GM18870 (cell line): ENCODE data around the gene RAD50.
"Not testable (repeated sequence)": the region's sequence is repeated elsewhere in the genome, so short reads cannot be mapped to it uniquely, and the experiment has no call there.

Source experiments
- ATAC-seq: cut with Tn5 transposase; IDR thresholded peaks from one replicate; pipeline ENCODE4 v1.9.1; 2021; ENCODE audit warnings: moderate library complexity; ENCODE audit not compliant: unreplicated experiment

RAD50 gene

DNA sequence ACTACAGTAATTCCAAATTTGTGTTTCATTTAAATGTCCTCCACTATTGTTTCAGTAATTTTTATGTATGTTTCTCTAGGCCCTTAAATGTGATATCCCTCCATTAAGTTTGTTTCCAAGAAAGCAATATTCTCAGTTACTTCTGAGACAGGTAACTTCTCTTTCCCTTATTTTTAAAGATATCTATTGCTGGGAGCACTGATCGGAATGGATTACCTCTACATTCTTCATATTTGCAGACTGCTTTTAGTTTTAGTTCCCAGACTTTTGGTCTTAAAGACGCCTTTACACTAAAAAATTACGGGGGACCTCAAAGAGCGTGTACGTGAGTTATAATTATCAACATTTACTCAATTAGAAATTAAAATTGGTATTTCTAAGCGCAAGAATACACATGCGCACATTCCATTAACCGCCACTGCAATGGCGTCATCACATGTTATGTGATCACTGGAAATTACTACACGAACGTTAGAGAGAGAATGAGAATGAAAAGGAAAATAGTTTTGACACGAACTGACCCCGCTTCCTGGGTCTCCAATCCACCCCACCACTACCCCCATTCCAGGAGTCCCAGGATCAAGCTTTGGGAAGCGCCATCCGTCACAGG lies 519 bp upstream of the RAD50 start:
- no peak for ATAC-seq

DNA sequence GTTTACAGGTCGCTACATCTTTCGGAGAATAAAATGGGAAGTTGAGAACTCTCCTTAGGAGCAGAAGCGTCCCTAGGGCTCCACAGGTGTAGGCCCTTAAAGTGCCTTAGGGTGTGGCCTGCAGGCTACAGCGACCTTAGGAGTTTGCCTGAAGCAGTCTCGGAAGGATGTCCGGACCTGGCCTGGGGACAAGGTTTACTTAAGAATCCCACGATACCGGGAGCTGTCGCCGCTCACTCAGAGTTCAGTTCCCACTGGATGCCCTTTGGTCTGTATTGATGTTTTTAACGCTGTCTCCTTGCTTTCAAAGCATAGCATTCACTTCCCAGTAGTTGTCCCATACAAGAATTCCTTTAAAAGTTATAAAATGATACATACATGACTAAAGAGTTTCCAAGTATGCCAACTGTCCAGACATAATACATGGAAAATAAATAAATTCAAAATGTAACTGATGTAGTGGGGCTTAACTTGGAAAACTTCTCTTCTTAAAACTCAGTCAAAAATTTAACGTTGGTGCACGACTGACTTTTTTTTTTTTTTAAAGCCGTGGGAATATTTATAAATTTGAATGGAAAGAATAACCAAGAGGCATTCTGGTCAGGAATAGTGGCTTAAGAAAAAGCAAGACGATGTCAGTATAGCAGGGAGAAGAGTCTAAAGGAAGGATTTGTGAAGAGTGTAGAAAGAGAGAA lies 848 bp downstream of the RAD50 start:
- peak; percentile 19 for ATAC-seq

DNA sequence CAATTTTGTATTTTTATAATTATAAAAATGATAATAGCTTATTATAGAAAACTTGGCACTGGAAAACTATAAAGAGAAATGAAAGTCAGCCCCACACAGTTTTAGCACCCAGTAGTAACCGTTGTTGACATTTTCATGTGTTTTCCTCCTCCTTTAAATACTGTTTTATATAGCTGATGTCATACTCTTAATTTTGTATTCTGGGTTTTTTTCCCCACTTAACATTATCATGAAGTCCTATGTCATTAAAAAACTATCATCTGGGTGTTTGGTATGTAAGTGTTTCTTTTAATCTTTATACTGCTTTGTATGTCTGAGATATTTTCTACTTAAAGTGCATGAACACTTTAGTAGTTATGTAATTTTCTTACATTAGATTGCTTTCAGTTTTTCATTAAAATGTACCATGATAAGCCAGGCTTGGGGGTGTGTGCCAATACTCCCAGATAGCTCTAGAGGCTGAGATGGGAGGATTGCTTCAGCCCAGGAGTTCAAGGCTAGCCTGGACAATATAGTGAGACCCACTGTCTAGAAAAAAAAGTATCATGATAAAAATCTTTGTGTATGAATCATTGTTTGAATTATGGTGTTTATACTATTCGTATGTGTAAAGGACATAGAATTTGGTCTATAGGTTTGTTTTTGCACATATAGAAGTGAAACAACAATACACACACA lies 2.7 kb downstream of the RAD50 start:
- no peak for ATAC-seq

DNA sequence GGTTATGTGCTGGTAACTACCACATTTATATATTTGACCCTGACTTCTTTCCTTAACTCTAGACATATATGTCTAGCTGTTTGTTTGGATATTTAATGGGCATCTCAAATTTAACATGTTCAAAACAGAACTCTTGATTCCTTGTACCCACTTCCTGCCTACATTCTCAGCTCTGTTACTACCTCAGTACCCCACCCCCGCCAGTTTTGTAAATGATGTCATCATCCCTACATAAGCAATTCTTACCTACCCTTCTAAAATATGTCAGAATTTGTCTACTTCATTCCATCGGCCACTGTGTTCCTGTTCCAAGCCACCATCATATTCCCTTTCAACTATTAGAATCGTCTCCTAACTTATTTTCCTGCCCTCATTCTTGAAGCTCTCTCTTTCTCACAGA lies 4.8 kb downstream of the RAD50 start:
- ATAC-seq = no peak

DNA sequence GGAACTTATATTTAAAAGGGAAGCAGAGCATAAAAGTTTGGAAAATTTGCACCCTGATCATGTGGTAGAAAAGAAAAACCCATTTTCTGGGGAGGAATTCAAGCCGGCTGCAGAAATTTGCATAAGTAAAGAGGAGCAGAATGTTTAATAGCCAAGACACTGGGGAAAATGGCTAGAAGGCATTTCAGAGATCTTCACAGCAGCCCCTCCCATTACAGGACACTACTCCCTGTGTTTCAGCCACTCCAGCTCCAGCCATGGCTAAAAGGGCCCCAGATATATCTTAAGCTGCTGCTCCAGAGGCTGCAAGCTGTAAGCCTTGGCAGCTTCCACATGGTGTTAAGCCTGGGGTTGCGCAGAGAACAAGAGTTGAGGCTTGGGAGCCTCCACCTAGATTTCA lies 7.8 kb downstream of the RAD50 start:
- ATAC-seq = not testable (repeated sequence)

DNA sequence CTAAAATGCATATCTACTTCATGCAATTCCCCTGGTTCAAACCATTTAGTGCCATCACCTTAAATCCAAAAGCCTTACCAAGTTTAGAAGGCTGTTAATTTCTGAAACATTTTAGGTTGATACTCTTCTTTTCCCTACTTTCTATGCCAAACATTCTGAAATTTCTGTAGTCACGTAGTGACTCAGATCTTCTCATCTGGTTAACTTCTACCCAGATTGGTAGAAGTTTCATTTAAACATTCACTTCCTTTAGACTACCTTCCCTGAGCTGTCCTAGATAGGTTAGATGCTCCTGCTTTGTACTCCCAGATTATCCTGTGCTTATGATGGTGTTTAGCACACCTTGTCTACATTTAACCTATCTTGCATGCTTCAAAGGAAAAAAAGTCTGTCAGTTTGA lies 9.9 kb downstream of the RAD50 start:
- ATAC-seq = no peak

DNA sequence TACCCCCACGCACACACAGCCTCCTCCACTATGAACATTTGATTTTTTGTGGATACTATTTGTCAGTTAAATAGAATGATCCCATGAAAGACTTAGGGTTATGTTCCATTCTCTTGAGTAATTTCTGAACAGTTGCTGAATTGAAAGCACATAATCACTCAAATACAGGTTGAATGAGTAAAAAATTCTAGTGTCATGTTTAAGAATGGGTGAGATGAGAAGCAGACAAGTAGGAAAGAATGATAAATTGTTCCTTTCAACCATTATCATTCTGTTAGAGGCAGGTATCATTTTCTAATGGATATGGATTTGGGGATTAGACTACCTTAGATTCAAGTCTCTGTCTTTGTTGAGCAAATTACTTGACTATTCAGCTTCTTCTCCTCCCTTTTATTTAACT lies 19.3 kb downstream of the RAD50 start:
- ATAC-seq = no peak

DNA sequence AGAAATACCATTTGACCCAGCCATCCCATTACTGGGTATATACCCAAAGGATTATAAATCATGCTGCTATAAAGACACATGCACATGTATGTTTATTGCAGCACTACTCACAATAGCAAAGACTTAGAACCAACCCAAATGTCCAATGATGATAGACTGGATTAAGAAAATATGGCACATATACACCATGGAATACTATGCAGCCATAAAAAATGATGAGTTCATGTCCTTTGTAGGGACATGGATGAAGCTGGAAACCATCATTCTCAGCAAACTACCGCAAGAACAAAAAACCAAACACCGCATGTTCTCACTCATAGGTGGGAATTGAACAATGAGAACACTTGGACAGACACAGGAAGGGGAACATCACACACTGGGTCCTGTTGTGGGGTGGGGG lies 27.8 kb downstream of the RAD50 start:
- not testable (repeated sequence) for ATAC-seq

DNA sequence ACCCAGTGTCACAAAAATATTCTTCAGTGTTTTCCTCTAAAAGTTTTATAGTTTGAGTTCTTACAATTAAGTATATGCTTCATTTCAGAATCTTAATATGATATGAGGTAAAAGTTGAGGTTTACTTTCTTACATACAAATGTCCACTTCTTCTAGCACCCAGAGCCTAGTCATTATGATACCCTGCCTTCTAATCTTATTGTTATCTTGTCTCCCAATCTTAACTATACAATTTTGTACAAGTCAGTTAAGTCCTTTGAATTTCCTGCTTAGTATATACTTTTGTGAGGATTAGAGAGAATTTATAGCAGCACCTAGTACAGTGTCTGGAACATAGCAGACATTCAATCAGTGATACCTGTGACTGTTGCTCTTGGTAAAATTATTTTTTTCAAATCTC lies 29.3 kb downstream of the RAD50 start:
- ATAC-seq = no peak

DNA sequence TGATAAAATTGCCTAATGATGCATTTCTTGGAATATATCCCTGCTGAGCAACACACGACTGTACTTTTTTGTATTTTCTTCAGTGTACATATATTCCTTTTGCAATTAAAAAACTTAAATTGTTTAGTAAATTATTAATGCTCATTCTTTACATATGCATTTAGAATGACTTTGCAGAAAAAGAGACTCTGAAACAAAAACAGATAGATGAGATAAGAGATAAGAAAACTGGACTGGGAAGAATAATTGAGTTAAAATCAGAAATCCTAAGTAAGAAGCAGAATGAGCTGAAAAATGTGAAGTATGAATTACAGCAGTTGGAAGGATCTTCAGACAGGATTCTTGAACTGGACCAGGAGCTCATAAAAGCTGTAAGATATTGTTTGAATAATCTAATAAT lies 32.7 kb downstream of the RAD50 start:
- ATAC-seq = no peak

DNA sequence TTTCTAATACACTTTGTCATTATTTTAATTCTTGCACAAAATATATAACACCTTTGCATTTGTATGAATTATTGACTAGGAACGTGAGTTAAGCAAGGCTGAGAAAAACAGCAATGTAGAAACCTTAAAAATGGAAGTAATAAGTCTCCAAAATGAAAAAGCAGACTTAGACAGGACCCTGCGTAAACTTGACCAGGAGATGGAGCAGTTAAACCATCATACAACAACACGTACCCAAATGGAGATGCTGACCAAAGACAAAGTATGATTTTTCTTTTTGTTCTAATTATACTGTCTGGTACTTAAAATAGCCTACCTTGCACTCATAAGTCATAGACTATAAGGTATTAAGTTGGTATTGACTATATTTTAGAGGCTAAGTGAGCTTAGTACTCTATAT lies 34.4 kb downstream of the RAD50 start:
- no peak for ATAC-seq

DNA sequence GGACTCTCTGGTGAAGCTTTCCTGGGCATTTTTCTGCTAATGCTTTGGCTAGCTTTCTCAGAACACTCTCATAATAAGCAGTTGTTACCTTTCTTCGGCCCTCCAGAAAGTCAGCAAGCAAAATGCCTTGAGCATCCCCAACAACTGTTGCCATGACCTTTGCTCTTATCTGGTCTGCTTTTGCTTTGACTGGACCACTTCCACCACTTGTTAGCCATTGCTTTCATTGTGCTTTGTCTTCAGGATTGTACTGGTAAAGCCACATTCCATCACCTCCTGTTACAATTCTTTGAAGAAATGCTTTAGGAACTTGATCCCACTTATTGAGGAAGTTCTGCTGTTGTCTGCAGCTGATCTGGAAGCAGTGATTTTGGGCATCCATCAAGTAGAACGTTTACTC lies 35.7 kb downstream of the RAD50 start:
- ATAC-seq = no peak

DNA sequence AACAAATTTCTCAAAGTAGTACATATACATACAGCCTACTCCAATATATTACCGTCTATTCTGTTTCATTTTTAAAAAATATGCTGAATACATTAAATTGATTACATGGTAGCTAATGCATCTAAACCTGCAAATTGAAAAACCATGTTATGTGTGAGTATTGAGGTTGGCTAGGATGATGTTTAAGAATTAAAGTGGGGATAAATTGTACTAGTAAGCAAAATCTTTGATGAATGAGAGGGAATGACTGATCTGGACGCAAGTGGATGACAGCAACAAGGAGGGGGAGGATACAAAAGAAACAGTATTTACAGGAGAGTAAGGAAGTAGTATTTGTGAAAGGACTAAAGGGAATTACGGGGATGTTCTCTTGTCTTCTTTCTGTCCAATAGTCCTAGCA lies 37.4 kb downstream of the RAD50 start:
- ATAC-seq = no peak

DNA sequence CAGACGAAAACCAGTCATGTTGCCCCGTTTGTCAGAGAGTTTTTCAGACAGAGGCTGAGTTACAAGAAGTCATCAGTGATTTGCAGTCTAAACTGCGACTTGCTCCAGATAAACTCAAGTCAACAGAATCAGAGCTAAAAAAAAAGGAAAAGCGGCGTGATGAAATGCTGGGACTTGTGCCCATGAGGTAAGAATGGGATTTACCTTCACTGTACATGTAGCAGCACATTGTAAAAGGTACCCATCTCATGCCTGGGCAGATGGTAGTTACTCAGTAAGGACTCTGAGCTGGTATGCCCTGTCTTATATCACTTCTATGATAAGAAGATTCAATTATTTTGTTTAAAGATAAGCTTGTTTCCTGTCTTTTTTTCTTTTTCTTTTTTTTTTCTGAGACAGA lies 38.8 kb downstream of the RAD50 start:
- no peak for ATAC-seq

DNA sequence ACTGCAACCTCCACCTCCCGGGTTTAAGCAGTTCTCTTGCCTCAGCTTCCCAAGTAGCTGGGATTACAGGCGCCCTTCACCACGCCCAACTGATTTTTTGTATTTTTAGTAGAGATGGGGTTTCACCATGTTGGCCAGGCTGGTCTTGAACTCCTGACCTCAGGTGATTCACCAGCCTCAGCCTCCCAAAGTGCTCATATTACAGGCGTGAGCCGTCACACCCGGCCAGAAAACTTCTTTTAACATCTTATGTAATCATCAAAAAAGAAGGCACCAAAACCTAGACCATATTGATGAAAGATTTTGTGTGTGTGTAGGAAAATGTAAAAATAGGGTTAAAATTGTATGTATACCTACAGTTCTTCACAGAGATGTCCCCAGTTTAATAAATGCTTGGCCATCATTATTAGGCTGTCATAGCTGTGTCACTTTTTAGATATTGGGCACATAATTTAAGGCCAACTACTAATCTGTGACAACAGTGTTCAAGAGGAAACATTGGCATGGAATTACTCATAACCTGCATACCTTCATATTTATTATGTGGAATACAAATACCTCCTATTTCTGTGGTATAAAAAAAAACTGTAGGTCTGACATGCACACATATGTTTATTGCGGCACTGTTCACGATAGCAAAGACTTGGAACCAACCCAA lies 44.4 kb downstream of the RAD50 start:
- ATAC-seq = no peak

DNA sequence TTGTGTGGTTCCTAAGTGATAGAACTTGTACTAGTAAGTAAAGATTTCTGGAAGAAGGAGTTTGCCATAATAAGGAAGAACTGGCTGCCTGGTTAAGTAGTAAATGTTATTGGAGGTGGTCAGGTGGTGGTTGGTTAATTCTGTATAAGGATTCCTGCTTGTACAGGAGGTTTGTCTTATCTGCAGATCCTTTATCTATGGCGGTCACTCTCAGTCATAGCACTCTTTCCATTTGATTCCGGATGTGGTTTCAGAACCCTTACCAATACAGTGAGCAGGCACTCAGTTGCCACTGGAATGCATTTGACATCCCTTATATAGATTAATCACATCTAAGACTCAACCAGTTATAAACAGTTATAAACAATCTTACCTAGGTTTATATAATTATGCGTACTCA lies 50.3 kb downstream of the RAD50 start:
- no peak for ATAC-seq

DNA sequence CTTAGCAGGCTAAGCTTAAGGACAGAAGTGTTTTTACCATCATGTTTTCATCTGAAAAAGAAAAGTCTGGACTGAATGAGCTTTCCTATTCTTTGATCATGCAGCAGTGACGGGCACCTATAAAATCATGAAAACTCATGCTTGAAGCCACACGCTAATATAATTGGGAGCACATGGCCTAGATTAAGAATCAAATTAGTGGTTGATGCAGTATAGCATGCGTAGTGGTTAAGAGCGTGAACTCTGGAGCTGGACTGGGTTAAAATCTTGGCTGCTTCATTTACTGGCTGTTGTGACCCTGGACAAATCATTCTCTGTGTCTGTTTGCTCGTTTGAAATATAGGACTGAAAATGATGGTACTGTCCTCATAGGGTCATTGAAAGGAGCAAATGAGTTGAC lies 51.3 kb downstream of the RAD50 start:
- ATAC-seq = no peak

DNA sequence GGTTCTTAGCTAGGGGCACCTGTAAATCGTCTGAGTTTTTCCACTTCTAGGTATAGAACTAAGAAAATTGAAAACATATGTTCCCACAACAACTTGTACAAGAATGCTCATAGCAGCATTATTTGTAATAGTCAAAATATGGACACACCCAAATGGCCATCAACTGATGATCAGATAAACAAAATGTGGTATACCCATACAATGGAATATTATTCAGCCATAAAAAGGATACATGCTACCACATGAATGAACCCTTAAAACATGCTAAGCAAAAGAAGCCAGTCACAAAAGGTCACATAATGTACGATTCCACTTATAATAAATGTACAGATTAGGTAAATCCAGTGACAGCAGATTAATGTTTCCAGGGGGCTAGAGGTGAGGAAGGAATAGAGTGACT lies 55.2 kb downstream of the RAD50 start:
- ATAC-seq = no peak

DNA sequence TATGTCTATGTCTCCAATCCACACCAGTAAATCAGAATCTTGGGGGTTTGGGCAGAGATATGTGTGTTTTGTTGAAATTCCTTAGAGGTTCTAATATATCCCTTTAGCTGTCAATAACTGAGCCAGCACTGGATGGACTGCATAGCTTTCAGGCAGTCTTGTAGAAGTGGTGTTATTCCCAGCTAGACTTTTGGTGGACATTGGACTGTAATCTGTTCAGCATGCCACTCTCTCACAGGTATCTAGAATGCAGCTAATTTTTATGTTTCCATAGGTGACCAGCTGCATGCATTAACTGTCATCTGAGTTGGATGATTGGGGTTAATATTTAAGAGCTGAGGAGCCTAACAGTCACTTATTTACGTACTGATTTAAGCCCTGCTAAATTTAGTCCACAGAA lies 56.1 kb downstream of the RAD50 start:
- ATAC-seq = no peak

DNA sequence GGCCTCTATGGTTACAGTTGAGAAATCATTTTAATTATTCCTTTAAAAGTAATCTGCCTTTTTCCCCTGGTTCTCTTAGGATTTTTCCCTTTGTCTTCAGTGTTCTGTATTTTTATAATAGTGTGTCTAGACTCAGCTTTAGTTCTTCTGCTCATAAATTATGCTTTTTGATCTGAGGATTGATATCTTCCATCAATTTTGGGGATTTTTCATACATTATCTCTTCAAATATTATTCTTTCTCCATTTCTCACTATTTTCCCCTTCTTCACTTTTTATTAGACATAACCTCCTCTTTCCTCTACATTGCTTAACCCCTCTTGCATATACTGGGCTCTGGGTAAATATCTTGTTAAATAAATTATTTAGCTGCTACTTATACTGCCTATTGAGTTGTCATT lies 64.9 kb downstream of the RAD50 start:
- no peak for ATAC-seq

DNA sequence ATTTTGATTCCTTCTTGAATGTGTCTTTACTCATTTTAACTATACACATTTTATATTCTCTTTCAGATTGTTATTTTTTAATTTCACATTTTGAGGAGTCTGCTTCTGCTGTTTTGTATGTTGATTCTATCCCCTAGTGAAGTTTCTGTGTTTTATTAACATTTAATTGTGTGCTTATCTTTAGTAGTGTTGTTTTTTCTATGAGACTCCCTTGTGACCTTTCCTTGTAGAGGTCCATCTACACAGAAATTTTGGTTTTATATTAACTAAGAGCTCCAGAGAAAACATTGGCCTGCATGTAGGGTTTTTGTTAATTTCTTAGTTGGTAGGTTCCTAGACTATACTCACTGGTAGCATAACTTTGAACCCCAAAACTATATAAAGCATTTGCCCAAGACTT lies 65.8 kb downstream of the RAD50 start:
- ATAC-seq = no peak

DNA sequence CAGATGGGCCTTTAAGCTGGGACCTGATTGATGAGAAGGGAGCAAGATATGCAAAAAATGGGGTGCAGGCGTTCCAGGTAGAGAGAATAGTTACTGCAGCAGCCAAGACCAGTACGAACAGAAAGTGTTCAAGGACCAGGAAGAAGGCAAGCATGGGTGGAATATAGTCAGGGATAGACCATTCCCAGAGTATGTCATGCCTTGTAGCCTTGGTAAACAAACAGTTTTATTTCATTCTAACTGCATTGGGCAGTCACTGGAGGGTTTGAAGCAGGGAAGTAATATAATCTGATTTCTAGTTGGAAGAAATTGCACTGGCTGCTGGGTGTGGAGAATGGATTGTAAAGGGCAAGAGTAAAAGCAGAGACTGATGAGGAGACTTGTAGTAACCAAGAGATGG lies 70.7 kb downstream of the RAD50 start:
- no peak for ATAC-seq
